GM18526 (cell line): ENCODE results near the gene CYP2C8.

Experiments
- POLR2A ChIP-seq: IDR thresholded peaks from 3 replicates; pipeline ENCODE4 v1.6.1; 2011; ENCODE audit not compliant: insufficient read length; ENCODE audit errors: extremely low read depth

CYP2C8 gene

GRCh38 chr10:95069286-95069685, at the start of gene CYP2C8:
Gene CYP2C8 (minus strand): TSS chr10:95069497. CDS start chr10:95069402, 95 bp downstream.
- TF ChIP-seq POLR2A: no peak

GRCh38 chr10:95116869-95117269, 47.6 kb upstream of the CYP2C8 start:
- no peak for TF ChIP-seq POLR2A

- no peak for TF ChIP-seq POLR2A
Measured at GRCh38 chr10:95097805-95098204, 28.5 kb upstream of the CYP2C8 start.

GRCh38 chr10:95096143-95096542, 26.8 kb upstream of the CYP2C8 start:
- no peak for TF ChIP-seq POLR2A

GRCh38 chr10:95077556-95077955, 8.3 kb upstream of the CYP2C8 start:
- TF ChIP-seq POLR2A: no peak

- TF ChIP-seq POLR2A: no peak
Measured at GRCh38 chr10:95071107-95071660, 1.9 kb upstream of the CYP2C8 start.

- TF ChIP-seq POLR2A: no peak
Measured at GRCh38 chr10:95056744-95057363, 12.4 kb downstream of the CYP2C8 start.

- no peak for TF ChIP-seq POLR2A
Measured at GRCh38 chr10:95049919-95050318, 19.4 kb downstream of the CYP2C8 start.

- no peak for TF ChIP-seq POLR2A
Measured at GRCh38 chr10:95048206-95048605, 21.1 kb downstream of the CYP2C8 start.

GRCh38 chr10:95039281-95039680, 30.0 kb downstream of the CYP2C8 start:
- TF ChIP-seq POLR2A: no peak

GRCh38 chr10:95035332-95036295, 33.7 kb downstream of the CYP2C8 start:
- no peak for TF ChIP-seq POLR2A

GRCh38 chr10:95034401-95034800, 34.9 kb downstream of the CYP2C8 start:
- no peak for TF ChIP-seq POLR2A

GRCh38 chr10:95031656-95032055, 37.6 kb downstream of the CYP2C8 start:
- TF ChIP-seq POLR2A: no peak

GRCh38 chr10:95026461-95026860, 42.8 kb downstream of the CYP2C8 start:
- no peak for TF ChIP-seq POLR2A

- TF ChIP-seq POLR2A: no peak
Measured at GRCh38 chr10:94997741-94998174, 71.5 kb downstream of the CYP2C8 start.

- no peak for TF ChIP-seq POLR2A
Measured at GRCh38 chr10:94992811-94993210, 76.5 kb downstream of the CYP2C8 start.
